ENCODE data around the gene A1CF.

DNA sequence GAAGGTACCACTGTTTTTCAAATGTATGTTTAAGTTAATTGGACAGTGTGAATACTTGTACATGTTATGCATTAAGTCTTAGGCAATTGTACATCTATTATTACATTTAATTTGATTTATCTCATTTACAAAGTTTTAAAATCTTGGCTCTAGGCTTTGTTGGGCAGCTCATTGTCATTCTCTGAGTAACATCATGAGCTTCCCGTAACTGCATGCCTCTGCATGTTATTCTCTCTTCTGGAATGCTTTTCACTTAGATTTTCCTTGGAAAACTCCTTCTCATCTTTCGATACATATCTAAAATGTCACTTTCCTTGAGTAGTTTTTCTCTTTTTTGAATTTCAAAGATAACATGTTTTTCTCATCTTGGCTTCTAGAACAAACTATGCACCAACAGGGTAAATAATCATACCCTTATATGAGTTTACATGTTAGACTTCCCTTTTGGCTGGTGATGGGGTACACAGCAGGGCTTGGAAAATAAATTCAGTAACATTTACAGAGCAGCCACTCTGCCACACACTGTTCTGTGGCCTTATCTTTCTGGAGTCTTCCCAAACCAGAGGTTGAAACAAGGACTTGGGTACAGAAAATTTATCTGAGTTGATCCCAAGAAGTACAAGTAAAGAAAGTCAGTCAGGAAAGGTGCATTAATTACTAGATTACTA is 42.2 kb upstream of the A1CF start:
- TF ChIP-seq, protein P1, sequence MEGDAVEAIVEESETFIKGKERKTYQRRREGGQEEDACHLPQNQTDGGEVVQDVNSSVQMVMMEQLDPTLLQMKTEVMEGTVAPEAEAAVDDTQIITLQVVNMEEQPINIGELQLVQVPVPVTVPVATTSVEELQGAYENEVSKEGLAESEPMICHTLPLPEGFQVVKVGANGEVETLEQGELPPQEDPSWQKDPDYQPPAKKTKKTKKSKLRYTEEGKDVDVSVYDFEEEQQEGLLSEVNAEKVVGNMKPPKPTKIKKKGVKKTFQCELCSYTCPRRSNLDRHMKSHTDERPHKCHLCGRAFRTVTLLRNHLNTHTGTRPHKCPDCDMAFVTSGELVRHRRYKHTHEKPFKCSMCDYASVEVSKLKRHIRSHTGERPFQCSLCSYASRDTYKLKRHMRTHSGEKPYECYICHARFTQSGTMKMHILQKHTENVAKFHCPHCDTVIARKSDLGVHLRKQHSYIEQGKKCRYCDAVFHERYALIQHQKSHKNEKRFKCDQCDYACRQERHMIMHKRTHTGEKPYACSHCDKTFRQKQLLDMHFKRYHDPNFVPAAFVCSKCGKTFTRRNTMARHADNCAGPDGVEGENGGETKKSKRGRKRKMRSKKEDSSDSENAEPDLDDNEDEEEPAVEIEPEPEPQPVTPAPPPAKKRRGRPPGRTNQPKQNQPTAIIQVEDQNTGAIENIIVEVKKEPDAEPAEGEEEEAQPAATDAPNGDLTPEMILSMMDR (IDR thresholded peaks at IDR 0.05; ENCODE audit: low read depth, low read length) = no peak
- no peak for TF ChIP-seq EZH2phosphoT487 (IDR thresholded peaks at IDR 0.05; ENCODE audit: low read depth)
